Measurements from ENCODE around the gene EFCAB14. TPM values are rescaled to one million over a fixed set of nuclear protein-coding genes. Genes with fewer than 3 reads are reported as not detected.

EFCAB14 gene
- total and polyA plus RNA-seq, 2 experiments from 2014 or later: 23.3 to 49.0 TPM

GRCh38 chr1:46672696-46673095 lies 46.2 kb downstream of the EFCAB14 start (continued):
- TF ChIP-seq ZNF331 (CRISPR knock-in tag; IDR thresholded peaks at IDR 0.05; ENCODE audit: low read depth): no peak
- no peak for TF ChIP-seq STAT1 (IDR thresholded peaks at IDR 0.05; ENCODE audit: unreplicated experiment)
- no peak for TF ChIP-seq EZH2phosphoT487 (IDR thresholded peaks at IDR 0.05; ENCODE audit: unreplicated experiment)
- TF ChIP-seq POLR2AphosphoS5 (IDR thresholded peaks at IDR 0.05; ENCODE audit: low read depth): no peak
- no peak for TF ChIP-seq CREB1 (CRISPR knock-in tag; IDR thresholded peaks at IDR 0.05; ENCODE audit: low read depth)
- no peak for TF ChIP-seq ZNF462 (CRISPR knock-in tag; IDR thresholded peaks at IDR 0.05)
- no peak for TF ChIP-seq NANOG (IDR thresholded peaks at IDR 0.05; ENCODE audit: borderline replicate concordance)
- TF ChIP-seq EZH2 (IDR thresholded peaks at IDR 0.05; ENCODE audit: low read depth, unreplicated experiment): no peak

DNA sequence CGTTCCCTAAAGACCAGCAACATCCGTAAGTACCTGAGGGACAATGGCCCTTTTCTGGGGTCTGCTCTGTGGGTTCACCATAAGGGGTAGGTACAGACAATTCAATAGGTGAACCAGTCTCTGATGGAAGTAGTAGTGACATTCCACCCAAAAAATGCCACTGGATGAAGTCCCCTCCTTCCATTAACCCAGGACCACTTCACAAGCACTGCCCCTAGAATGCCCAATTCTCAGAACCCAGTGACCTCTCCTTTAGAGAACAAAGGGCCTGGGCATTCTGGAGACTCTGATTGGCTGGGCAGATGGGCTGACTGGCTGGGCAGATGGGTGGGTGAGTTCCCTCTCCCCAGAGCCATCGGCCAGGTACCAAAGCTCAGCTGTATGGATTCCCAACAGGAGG lies 47.4 kb downstream of the EFCAB14 start, which contains the start of gene TEX38:
Gene TEX38, plus strand, starts transcription at position 301 of the 400 bp plus-strand sequence. Its CDS starts 81 bp downstream, at position 382.
- H3K27me3 ChIP-seq (ENCODE audit: insufficient read depth): no peaks in the 10 kb centered on the region
- H4K20me1 ChIP-seq (replicated peaks; ENCODE audit: insufficient read depth): peaks cover 3% of the 10 kb centered on the region; the same call in 1 of the 2 replicates
- no peaks in the 10 kb centered on the region for H3K27me3 Mint-ChIP-seq (ENCODE audit: insufficient read depth, low read depth, poor library complexity)
- peaks cover 25% of the 10 kb centered on the region for H3K4me1 ChIP-seq (ENCODE audit: insufficient read depth)
- no peaks in the 10 kb centered on the region for H3K36me3 ChIP-seq (ENCODE audit: insufficient read depth)
- no peak within 1 kb of the TSS for H3K27ac ChIP-seq (ENCODE audit: low read depth)
- no peak for DNase-seq (ENCODE audit: low spot score)
- peaks cover 29% of the 10 kb centered on the region for H3K4me1 Mint-ChIP-seq
- H3K4me2 ChIP-seq: no peak within 1 kb of the TSS
- H3K27ac Mint-ChIP-seq: no peak within 1 kb of the TSS
- H3K9me3 Mint-ChIP-seq: no peaks in the 10 kb centered on the region
- peaks cover 12% of the 10 kb centered on the region for H3K79me2 ChIP-seq (replicated peaks; ENCODE audit: insufficient read depth)
- H3K4me3 ChIP-seq: no peak within 1 kb of the TSS
- peaks cover 5% of the 10 kb centered on the region; the same call in 1 of the 3 replicates for H3K36me3 Mint-ChIP-seq (ENCODE audit: low read depth)
- H3F3A ChIP-seq (replicated peaks; ENCODE audit: low read depth): no peaks in the 10 kb centered on the region
- no peak within 1 kb of the TSS for H2AFZ ChIP-seq
- no peak for ATAC-seq
- no peak within 1 kb of the TSS for H3K4me3 Mint-ChIP-seq
- TF ChIP-seq, protein P1, sequence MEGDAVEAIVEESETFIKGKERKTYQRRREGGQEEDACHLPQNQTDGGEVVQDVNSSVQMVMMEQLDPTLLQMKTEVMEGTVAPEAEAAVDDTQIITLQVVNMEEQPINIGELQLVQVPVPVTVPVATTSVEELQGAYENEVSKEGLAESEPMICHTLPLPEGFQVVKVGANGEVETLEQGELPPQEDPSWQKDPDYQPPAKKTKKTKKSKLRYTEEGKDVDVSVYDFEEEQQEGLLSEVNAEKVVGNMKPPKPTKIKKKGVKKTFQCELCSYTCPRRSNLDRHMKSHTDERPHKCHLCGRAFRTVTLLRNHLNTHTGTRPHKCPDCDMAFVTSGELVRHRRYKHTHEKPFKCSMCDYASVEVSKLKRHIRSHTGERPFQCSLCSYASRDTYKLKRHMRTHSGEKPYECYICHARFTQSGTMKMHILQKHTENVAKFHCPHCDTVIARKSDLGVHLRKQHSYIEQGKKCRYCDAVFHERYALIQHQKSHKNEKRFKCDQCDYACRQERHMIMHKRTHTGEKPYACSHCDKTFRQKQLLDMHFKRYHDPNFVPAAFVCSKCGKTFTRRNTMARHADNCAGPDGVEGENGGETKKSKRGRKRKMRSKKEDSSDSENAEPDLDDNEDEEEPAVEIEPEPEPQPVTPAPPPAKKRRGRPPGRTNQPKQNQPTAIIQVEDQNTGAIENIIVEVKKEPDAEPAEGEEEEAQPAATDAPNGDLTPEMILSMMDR (conservative IDR thresholded peaks at IDR 0.05; ENCODE audit: low read depth in 2 of 2): no peak
- TF ChIP-seq NANOG (IDR thresholded peaks at IDR 0.05; ENCODE audit: borderline replicate concordance) (no peak), ZNF114 (CRISPR knock-in tag; IDR thresholded peaks at IDR 0.05) (no peak), CREB1 (CRISPR knock-in tag; IDR thresholded peaks at IDR 0.05; ENCODE audit: low read depth) (no peak), ZNF331 (CRISPR knock-in tag; IDR thresholded peaks at IDR 0.05; ENCODE audit: low read depth) (no peak)
- TF ChIP-seq, protein P2, sequence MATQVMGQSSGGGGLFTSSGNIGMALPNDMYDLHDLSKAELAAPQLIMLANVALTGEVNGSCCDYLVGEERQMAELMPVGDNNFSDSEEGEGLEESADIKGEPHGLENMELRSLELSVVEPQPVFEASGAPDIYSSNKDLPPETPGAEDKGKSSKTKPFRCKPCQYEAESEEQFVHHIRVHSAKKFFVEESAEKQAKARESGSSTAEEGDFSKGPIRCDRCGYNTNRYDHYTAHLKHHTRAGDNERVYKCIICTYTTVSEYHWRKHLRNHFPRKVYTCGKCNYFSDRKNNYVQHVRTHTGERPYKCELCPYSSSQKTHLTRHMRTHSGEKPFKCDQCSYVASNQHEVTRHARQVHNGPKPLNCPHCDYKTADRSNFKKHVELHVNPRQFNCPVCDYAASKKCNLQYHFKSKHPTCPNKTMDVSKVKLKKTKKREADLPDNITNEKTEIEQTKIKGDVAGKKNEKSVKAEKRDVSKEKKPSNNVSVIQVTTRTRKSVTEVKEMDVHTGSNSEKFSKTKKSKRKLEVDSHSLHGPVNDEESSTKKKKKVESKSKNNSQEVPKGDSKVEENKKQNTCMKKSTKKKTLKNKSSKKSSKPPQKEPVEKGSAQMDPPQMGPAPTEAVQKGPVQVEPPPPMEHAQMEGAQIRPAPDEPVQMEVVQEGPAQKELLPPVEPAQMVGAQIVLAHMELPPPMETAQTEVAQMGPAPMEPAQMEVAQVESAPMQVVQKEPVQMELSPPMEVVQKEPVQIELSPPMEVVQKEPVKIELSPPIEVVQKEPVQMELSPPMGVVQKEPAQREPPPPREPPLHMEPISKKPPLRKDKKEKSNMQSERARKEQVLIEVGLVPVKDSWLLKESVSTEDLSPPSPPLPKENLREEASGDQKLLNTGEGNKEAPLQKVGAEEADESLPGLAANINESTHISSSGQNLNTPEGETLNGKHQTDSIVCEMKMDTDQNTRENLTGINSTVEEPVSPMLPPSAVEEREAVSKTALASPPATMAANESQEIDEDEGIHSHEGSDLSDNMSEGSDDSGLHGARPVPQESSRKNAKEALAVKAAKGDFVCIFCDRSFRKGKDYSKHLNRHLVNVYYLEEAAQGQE (IDR thresholded peaks at IDR 0.05; ENCODE audit: unreplicated experiment): no peak
- H3K9me2 ChIP-seq (ENCODE audit: insufficient read depth): no peaks in the 10 kb centered on the region
